ENCODE measurements around the gene TNS3. TPM values are rescaled to one million over a fixed set of nuclear protein-coding genes. Genes with fewer than 3 reads are reported as not detected.
"Not testable (repeated sequence)": the region's sequence is repeated elsewhere in the genome, so short reads cannot be mapped to it uniquely, and the experiment has no call there.

TNS3 gene
- total RNA-seq, 1 donor from 2014 or later, result 41.2 TPM

DNA sequence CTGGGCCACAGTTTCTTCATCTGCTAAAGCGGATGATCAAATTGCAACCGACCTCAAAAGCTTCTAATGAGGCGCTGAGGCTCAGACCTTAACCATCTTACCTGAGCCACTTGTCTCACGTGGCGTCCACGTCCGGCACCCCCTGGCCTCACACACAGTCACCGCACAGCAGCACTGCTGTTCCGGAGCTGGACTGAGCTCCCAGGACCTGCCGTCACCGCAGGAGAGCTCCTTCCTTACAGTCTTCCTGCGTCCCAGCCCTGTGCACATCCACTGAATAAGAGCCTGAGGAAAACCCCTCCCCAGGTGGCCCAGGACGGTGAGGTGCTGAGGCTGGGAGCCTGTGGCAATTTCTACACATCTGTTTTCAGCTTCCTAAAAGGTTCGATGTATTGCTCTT, 35.7 kb downstream of the TNS3 start:
- Histone ChIP-seq H3K27me3 (ENCODE audit: control insufficient read depth, insufficient read depth, low read length) (no peaks in the 10 kb centered on the region), H3K36me3 (ENCODE audit: control insufficient read depth, insufficient read depth, low read length) (no peaks in the 10 kb centered on the region), H3K4me3 (ENCODE audit: low read depth, low read length) (no peak overlapping the region)
- no peak for DNase-seq (ENCODE audit: low read depth)
- no peak for TF ChIP-seq CTCF (IDR thresholded peaks at IDR 0.05; ENCODE audit: insufficient read depth, low read length, poor library complexity, severe bottlenecking)

DNA sequence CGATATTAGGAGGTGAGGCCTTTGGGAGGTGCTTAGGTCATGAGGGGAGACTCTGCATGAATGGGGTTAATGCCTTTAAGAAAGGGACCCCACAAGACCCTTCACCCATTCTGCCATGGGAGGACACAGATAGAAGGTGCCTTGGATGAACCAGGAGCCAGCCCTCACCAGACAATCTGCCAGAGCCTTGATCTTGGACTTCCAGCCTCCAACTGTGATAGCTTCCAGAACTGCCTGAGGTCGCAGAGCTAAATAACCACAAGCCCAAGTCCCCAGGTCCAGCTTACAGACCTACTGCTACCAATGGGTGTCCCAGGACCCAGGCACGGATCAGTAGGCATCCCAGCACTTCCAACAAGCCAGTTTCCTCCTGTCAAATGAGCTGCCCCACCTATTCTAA, 37.5 kb downstream of the TNS3 start:
- DNase-seq (ENCODE audit: low read depth), result no peak
- H3K36me3 ChIP-seq (ENCODE audit: control insufficient read depth, insufficient read depth, low read length), result no peaks in the 10 kb centered on the region
- no peaks in the 10 kb centered on the region for H3K27me3 ChIP-seq (ENCODE audit: control insufficient read depth, insufficient read depth, low read length)
- H3K4me3 ChIP-seq (ENCODE audit: low read depth, low read length), result no peak overlapping the region
- TF ChIP-seq CTCF (IDR thresholded peaks at IDR 0.05; ENCODE audit: insufficient read depth, low read length, poor library complexity, severe bottlenecking), result no peak

DNA sequence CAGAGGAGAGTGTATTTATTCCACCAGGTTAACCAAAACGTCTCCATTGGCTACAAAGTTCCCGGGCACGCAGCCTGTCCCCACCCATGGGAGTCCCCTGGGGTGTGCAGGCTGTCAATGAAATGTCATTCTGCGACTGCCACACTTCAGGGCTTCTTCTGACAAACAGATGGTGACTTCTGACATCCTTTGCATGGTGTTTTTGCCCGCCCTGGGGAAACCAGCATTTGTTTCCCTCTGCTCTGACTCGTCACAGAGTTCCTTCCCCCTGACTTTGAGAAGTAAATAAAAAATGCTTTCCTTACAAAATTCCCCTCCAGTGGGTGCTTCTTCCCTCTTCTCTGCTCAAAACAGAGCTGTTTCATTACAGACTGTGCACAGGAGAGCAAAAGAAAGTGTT, 38.2 kb downstream of the TNS3 start:
- no peaks in the 10 kb centered on the region for H3K36me3 ChIP-seq (ENCODE audit: control insufficient read depth, insufficient read depth, low read length)
- no peaks in the 10 kb centered on the region for H3K27me3 ChIP-seq (ENCODE audit: control insufficient read depth, insufficient read depth, low read length)
- TF ChIP-seq CTCF (IDR thresholded peaks at IDR 0.05; ENCODE audit: insufficient read depth, low read length, poor library complexity, severe bottlenecking), result no peak
- H3K4me3 ChIP-seq (ENCODE audit: low read depth, low read length), result no peak overlapping the region
- DNase-seq (ENCODE audit: low read depth), result no peak

GRCh38 chr7:47543056-47543455, 38.9 kb downstream of the TNS3 start:
- H3K4me3 ChIP-seq (ENCODE audit: low read depth, low read length), result no peak overlapping the region
- no peaks in the 10 kb centered on the region for H3K36me3 ChIP-seq (ENCODE audit: control insufficient read depth, insufficient read depth, low read length)
- H3K27me3 ChIP-seq (ENCODE audit: control insufficient read depth, insufficient read depth, low read length), result no peaks in the 10 kb centered on the region
- no peak for TF ChIP-seq CTCF (IDR thresholded peaks at IDR 0.05; ENCODE audit: insufficient read depth, low read length, poor library complexity, severe bottlenecking)
- DNase-seq (ENCODE audit: low read depth), result no peak

GRCh38 chr7:47542051-47542450, 39.9 kb downstream of the TNS3 start:
- DNase-seq (ENCODE audit: low read depth), result no peak
- Histone ChIP-seq H3K27me3 (ENCODE audit: control insufficient read depth, insufficient read depth, low read length) (no peaks in the 10 kb centered on the region), H3K4me3 (ENCODE audit: low read depth, low read length) (no peak overlapping the region), H3K36me3 (ENCODE audit: control insufficient read depth, insufficient read depth, low read length) (no peaks in the 10 kb centered on the region)
- TF ChIP-seq CTCF (IDR thresholded peaks at IDR 0.05; ENCODE audit: insufficient read depth, low read length, poor library complexity, severe bottlenecking), result no peak

DNA sequence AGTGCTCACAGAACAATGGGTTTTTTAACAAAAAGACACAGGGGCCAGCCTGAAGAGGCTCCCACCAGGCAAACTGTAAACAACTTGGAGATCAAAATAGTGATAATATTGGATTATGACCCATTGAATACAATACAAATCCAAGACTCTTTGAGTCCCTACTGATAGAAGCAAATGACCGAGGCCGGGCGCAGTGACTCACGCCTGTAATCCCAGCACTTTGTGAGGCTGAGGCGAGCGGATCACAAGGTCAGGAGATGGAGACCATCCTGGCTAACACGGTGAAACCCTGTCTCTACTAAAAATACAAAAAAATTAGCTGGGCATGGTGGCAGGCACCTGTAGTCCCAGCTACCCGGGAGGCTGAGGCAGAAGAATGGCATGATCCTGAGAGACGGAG, 40.4 kb downstream of the TNS3 start:
- not testable (repeated sequence) for H3K36me3 ChIP-seq (ENCODE audit: control insufficient read depth, insufficient read depth, low read length); H3K27me3 ChIP-seq (ENCODE audit: control insufficient read depth, insufficient read depth, low read length); DNase-seq (ENCODE audit: low read depth); H3K4me3 ChIP-seq (ENCODE audit: low read depth, low read length)
